HL-60 (cell line): ENCODE results near the gene APOD.

Experiments used
- DNase-seq, 2 experiments: peaks; one replicate each; pipeline ENCODE4 v3.0.0-alpha.2; 2010 to 2020; ENCODE audit warnings: low read depth in 1 of 2, low spot score in 1 of 2
- H3K27ac ChIP-seq: fragments of 250-450 bp; sonication (Bioruptor Pico); replicated peaks from 2 replicates; pipeline ENCODE4 v1.5.1; 2020; ENCODE audit warnings: mild to moderate bottlenecking, moderate library complexity
- H3K27me3 ChIP-seq: fragments of 250-450 bp; sonication (Bioruptor Pico); 2 replicates; pipeline ENCODE4 v1.5.1; 2021; ENCODE audit warnings: mild to moderate bottlenecking, moderate library complexity; ENCODE audit not compliant: insufficient read depth, poor library complexity, severe bottlenecking
- H3K4me3 ChIP-seq: replicated peaks from 2 replicates; pipeline ENCODE4 v1.5.1; 2011; ENCODE audit warnings: mild to moderate bottlenecking, control low read depth, low read length; ENCODE audit not compliant: insufficient read depth
- GABPA ChIP-seq: IDR thresholded peaks from 2 replicates; pipeline ENCODE4 v1.6.1; 2012; ENCODE audit warnings: low read depth
- POLR2AphosphoS5 ChIP-seq: IDR thresholded peaks from 2 replicates; pipeline ENCODE4 v1.6.1; 2012; ENCODE audit warnings: low read depth
- REST ChIP-seq: IDR thresholded peaks from 2 replicates; pipeline ENCODE4 v1.6.1; 2012; ENCODE audit warnings: low read depth; ENCODE audit not compliant: insufficient replicate concordance
- SPI1 ChIP-seq: IDR thresholded peaks from 2 replicates; pipeline ENCODE4 v1.6.1; 2012; ENCODE audit warnings: low read depth, mild to moderate bottlenecking, borderline replicate concordance
- TF ChIP-seq, protein P1 (sequence below): IDR thresholded peaks from one replicate; pipeline ENCODE4 v1.5.1; 2011; ENCODE audit warnings: low read length, control low read depth, inconsistent platforms; ENCODE audit not compliant: insufficient read depth

The APOD gene

GRCh38 chr3:195566797-195567196 is 16.9 kb downstream of the APOD start:
- TF ChIP-seq, protein P1, sequence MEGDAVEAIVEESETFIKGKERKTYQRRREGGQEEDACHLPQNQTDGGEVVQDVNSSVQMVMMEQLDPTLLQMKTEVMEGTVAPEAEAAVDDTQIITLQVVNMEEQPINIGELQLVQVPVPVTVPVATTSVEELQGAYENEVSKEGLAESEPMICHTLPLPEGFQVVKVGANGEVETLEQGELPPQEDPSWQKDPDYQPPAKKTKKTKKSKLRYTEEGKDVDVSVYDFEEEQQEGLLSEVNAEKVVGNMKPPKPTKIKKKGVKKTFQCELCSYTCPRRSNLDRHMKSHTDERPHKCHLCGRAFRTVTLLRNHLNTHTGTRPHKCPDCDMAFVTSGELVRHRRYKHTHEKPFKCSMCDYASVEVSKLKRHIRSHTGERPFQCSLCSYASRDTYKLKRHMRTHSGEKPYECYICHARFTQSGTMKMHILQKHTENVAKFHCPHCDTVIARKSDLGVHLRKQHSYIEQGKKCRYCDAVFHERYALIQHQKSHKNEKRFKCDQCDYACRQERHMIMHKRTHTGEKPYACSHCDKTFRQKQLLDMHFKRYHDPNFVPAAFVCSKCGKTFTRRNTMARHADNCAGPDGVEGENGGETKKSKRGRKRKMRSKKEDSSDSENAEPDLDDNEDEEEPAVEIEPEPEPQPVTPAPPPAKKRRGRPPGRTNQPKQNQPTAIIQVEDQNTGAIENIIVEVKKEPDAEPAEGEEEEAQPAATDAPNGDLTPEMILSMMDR = no peak
- TF ChIP-seq POLR2AphosphoS5 (no peak), REST (no peak), GABPA (no peak), SPI1 (no peak)
- Histone ChIP-seq H3K4me3 (no peak overlapping the region), H3K27ac (no peak overlapping the region), H3K27me3 (no peaks in the 10 kb centered on the region)
- DNase-seq = no peak

DNA sequence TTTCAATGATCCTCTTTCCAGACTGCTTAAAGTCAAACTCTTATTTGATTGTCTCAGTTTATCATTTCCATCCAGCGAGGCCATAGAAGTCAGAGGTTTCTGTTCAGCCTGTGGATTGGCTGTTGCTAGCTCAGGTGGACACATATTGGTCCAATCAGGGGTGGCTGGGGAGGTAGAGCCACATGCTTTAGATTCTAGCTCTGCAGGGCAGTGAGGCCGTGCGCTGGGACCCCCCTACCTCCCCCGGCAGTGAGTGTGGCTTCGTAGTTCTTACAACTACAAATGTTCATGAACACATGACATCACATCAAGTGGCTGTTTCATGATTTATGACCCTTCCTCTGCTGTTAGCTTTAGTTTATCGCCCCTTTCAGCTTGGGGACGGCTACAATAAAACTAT is 18.0 kb downstream of the APOD start:
- H3K27ac ChIP-seq = no peak overlapping the region
- DNase-seq = no peak
- no peaks in the 10 kb centered on the region for H3K27me3 ChIP-seq
- no peak overlapping the region for H3K4me3 ChIP-seq
- TF ChIP-seq, protein P1 = no peak
- TF ChIP-seq POLR2AphosphoS5 (no peak), REST (no peak), SPI1 (no peak), GABPA (no peak)

DNA sequence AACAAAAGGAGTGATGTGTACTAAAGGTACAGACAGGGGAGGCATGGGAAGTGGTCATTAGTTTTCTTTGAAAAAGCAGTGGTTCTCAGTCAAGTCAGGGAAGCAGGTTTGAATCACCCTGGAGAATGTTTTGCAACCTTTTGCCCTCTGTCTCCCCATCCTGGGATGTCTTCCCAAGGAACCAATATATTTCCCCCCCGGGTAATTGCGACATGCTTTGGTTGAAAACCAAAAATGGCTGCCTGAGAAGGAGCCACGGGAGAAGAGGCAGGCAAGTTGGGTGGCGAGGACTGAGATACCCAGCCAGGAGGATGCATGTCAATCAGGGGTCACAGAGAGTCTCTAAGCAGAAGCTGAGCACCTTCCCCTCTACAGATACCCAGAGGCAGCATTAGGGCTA is 20.4 kb downstream of the APOD start:
- no peak for TF ChIP-seq REST
- TF ChIP-seq SPI1 = no peak
- TF ChIP-seq POLR2AphosphoS5 = no peak
- TF ChIP-seq GABPA = no peak
- TF ChIP-seq, protein P1 = no peak
- Histone ChIP-seq H3K27ac (no peak overlapping the region), H3K27me3 (no peaks in the 10 kb centered on the region), H3K4me3 (no peak overlapping the region)
- no peak for DNase-seq
